Endothelial cell of umbilical vein (primary cell): ENCODE data around the gene TXN. TPM values are rescaled to one million over a fixed set of nuclear protein-coding genes. Genes with fewer than 3 reads are reported as not detected.

ENCODE experiments used
- BruUV-seq: library from RNA; stranded (reverse); fragments of 400-500 nt; replicated peaks from 2 replicates; lab custom pipeline; 2021; lab: Mats Ljungman, UMichigan
- CTCF ChIA-PET: fragments of 300-600, 350-600 bp; sonication (Branson Sonifier 250); formaldehyde crosslinking; loops from one replicate; lab custom pipeline; 2021; ENCODE audit warnings: antibody characterized with exemption, inconsistent platforms; lab: Charles Lee
- POLR2A ChIA-PET: fragments of 300-600, 350-600 bp; sonication (Branson Sonifier 250); formaldehyde crosslinking; loops from one replicate; lab custom pipeline; 2021; ENCODE audit warnings: antibody characterized with exemption, inconsistent platforms; lab: Charles Lee
- DNase-seq: peaks from one replicate; pipeline ENCODE4 v3.0.0-alpha.2; 2011; ENCODE audit warnings: low read depth, low spot score
- FAIRE-seq: peaks from 2 replicates; lab custom pipeline; 2011; peaks lifted over from hg19 to GRCh38; lab: Jason Lieb, UNC
- H2AFZ ChIP-seq: 2 replicates; pipeline ENCODE4 v1.6.0; 2012; ENCODE audit warnings: low read depth, low read length, control low read depth, inconsistent platforms
- H3K27ac ChIP-seq: 2 replicates; pipeline ENCODE4 v1.5.1; 2011; ENCODE audit warnings: low read depth, mild to moderate bottlenecking, control low read depth, low read length, moderate library complexity; ENCODE audit not compliant: insufficient read depth
- H3K27me3 ChIP-seq, 2 experiments: 2 replicates each; pipeline versions ENCODE4 v1.6.0 to v1.6.1; 2011; ENCODE audit warnings: low read length in 2 of 2, mixed read lengths in 1 of 2; ENCODE audit not compliant: control insufficient read depth in 2 of 2, insufficient read depth in 2 of 2
- H3K36me3 ChIP-seq, 2 experiments: 2 replicates in 1 of 2; 3 replicates in 1 of 2; pipeline ENCODE4 v1.5.1; 2011; ENCODE audit warnings: low read length in 2 of 2, mild to moderate bottlenecking in 1 of 2, moderate library complexity in 1 of 2; ENCODE audit not compliant: control insufficient read depth in 2 of 2, insufficient read depth in 2 of 2; ENCODE audit errors: extremely low read depth in 1 of 2
- H3K4me1 ChIP-seq: 3 replicates; pipeline ENCODE4 v1.5.1; 2011; ENCODE audit warnings: mild to moderate bottlenecking, low read length; ENCODE audit not compliant: control insufficient read depth, insufficient read depth; ENCODE audit errors: extremely low read depth
- H3K4me2 ChIP-seq: 2 replicates; pipeline ENCODE4 v1.6.1; 2011; ENCODE audit warnings: low read length, control low read depth, mixed read lengths; ENCODE audit not compliant: insufficient read depth
- H3K4me3 ChIP-seq, 3 experiments: fragments of 200-600 bp in 1 of 3; sonication (generic), shearing (Covaris generic) in 1 of 3; replicated peaks in 1 of 3; 2 replicates each; pipeline ENCODE4 v1.5.1; 2011 to 2016; ENCODE audit warnings: control low read depth in 3 of 3, low read length in 3 of 3, mild to moderate bottlenecking in 2 of 3, inconsistent platforms in 1 of 3, low read depth in 1 of 3, moderate library complexity in 1 of 3; ENCODE audit not compliant: insufficient read depth in 1 of 3
- H3K79me2 ChIP-seq: 2 replicates; pipeline ENCODE4 v1.6.0; 2012; ENCODE audit warnings: low read length, inconsistent platforms; ENCODE audit not compliant: control insufficient read depth, insufficient read depth
- H3K9ac ChIP-seq: replicated peaks from 2 replicates; pipeline ENCODE3; 2011; ENCODE audit warnings: low read length, control low read depth; ENCODE audit not compliant: insufficient read depth; ENCODE audit errors: extremely low read depth
- H3K9me1 ChIP-seq: replicated peaks from 3 replicates; pipeline ENCODE4 v1.6.0; 2011; ENCODE audit warnings: mild to moderate bottlenecking, low read length; ENCODE audit not compliant: control insufficient read depth, insufficient read depth; ENCODE audit errors: extremely low read depth
- H3K9me3 ChIP-seq: replicated peaks from 2 replicates; pipeline ENCODE4 v1.5.1; 2012; ENCODE audit warnings: low read length, inconsistent platforms; ENCODE audit not compliant: control insufficient read depth, insufficient read depth
- H4K20me1 ChIP-seq: replicated peaks from 2 replicates; pipeline ENCODE3; 2011; ENCODE audit warnings: mild to moderate bottlenecking, low read length; ENCODE audit not compliant: control insufficient read depth, insufficient read depth; ENCODE audit errors: extremely low read depth
- EZH2 ChIP-seq: IDR thresholded peaks from 2 replicates; pipeline ENCODE4 v1.6.1; 2012; ENCODE audit warnings: borderline replicate concordance, low read depth, mild to moderate bottlenecking, moderate library complexity, low read length, inconsistent platforms; ENCODE audit not compliant: severe bottlenecking
- FOS ChIP-seq: IDR thresholded peaks from 2 replicates; pipeline ENCODE4 v1.6.1; 2011; ENCODE audit warnings: mild to moderate bottlenecking, low read length, moderate library complexity, borderline replicate concordance; ENCODE audit not compliant: insufficient read depth
- MAX ChIP-seq: IDR thresholded peaks from 2 replicates; pipeline ENCODE4 v1.6.1; 2011; ENCODE audit not compliant: insufficient read depth, insufficient read length
- POLR2A ChIP-seq: IDR thresholded peaks from 2 replicates; pipeline ENCODE4 v1.6.1; 2012; ENCODE audit warnings: low read depth, mild to moderate bottlenecking, control low read depth, low read length
- dilution Hi-C: fragments of 300-500 bp; cut with MboI; formaldehyde crosslinking; loops from one replicate; pipeline ENCODE4 v1.15.0; 2019; ENCODE audit warnings: low sequenced_read_pairs; ENCODE audit not compliant: extremely low pct_ligation_motif_present
- intact Hi-C: fragments of 100-400 bp; cut with micrococcal nuclease; formaldehyde crosslinking; loops from one replicate; pipeline ENCODE4 v1.10.0; 2022
- polyA plus RNA-seq, 4 experiments: library from polyadenylated mRNA; depleted of rRNA in 3 of 4; stranded (reverse) in 3 of 4; unstranded in 1 of 4; fragments of >200 nt; gene quantifications; 2 replicates each; pipeline versions ENCODE4 v1.2.1 to v1.2.3, GENCODE V29; 2011 to 2012; ENCODE audit warnings: missing spikeins in 1 of 4
- total RNA-seq: library from RNA; stranded (reverse); gene quantifications from 2 replicates; pipeline ENCODE4 v1.2.3, GENCODE V29; 2021

The TXN gene
- total and polyA plus RNA-seq, 2 donors (not counting 3 experiments of a cell fraction or from before 2014, with no cell fraction given): 280 to 373 TPM

GRCh38 chr9:110240198-110240597, 16.1 kb downstream of the TXN start:
- Histone ChIP-seq H3K9me3 (no peaks in the 10 kb centered on the region), H3K4me3 (no peak overlapping the region), H3K9ac (no peak overlapping the region), H3K79me2 (no peaks in the 10 kb centered on the region), H3K9me1 (no peaks in the 10 kb centered on the region), H4K20me1 (no peaks in the 10 kb centered on the region), H3K4me2 (no peak overlapping the region), H3K27ac (no peak overlapping the region), H3K27me3 (no peaks in the 10 kb centered on the region), H3K4me1 (no peaks in the 10 kb centered on the region), H2AFZ (no peak overlapping the region), H3K36me3 (peaks cover 1 to 4% of the 10 kb centered on the region in 2 experiments)
- no peak for TF ChIP-seq FOS
- ChIA-PET CTCF (interaction anchor here (1.0 kb wide), 1 partner anchor 22 kb away, joined by 3 read pairs; no protein-coding TSS in a partner anchor), POLR2A (no interaction called here)
- intact Hi-C loops: no loop called here
- no peak for FAIRE-seq
- dilution Hi-C loops: no loop called here
- DNase-seq: no peak
- BruUV-seq: no TSS peak

- TF ChIP-seq MAX: no peak
- TF ChIP-seq POLR2A: no peak
- TF ChIP-seq EZH2: no peak
- Histone ChIP-seq H3K9ac (no peak overlapping the region), H4K20me1 (no peaks in the 10 kb centered on the region), H3K27ac (no peak overlapping the region), H3K36me3 (no peaks in the 10 kb centered on the region), H3K4me2 (no peak overlapping the region), H3K9me3 (no peaks in the 10 kb centered on the region), H3K27me3 (peaks cover 0 to 5% of the 10 kb centered on the region in 2 experiments), H2AFZ (no peak overlapping the region), H3K9me1 (no peaks in the 10 kb centered on the region), H3K4me1 (no peaks in the 10 kb centered on the region), H3K4me3 (no peak overlapping the region), H3K79me2 (no peaks in the 10 kb centered on the region)
- no peak for FAIRE-seq
- DNase-seq: no peak
- intact Hi-C loops: no loop called here
- dilution Hi-C loops: no loop called here
- POLR2A ChIA-PET: no interaction called here
- CTCF ChIA-PET: interaction anchor here (0.7 to 1.0 kb wide), 2 partner anchors 10 to 45 kb away, joined by 4 to 6 read pairs; no protein-coding TSS in a partner anchor
- no TSS peak for BruUV-seq
These were observed 28.0 kb downstream of the TXN start for GRCh38 chr9:110228321-110228720.
